Activated effector memory CD4-positive, alpha-beta T cell treated with anti-CD3 and anti-CD28 coated beads, Interleukin-2, amount 50 U/mL, for 16 hours (primary cell): ENCODE measurements around the gene B9D2.
"Not testable (repeated sequence)": the region's sequence is repeated elsewhere in the genome, so short reads cannot be mapped to it uniquely, and the experiment has no call there.

ENCODE experiments used
- DNase-seq: peaks from one replicate; pipeline ENCODE4 v3.0.0-alpha.2; 2020

Gene B9D2, protein sequence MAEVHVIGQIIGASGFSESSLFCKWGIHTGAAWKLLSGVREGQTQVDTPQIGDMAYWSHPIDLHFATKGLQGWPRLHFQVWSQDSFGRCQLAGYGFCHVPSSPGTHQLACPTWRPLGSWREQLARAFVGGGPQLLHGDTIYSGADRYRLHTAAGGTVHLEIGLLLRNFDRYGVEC

GRCh38 chr19:41363753-41364523 is at the start of gene B9D2:
Gene B9D2, minus strand, starts transcription at chr19:41364149. Its CDS starts 630 bp downstream, at chr19:41363519.
- DNase-seq, result peak; percentile 99

DNA sequence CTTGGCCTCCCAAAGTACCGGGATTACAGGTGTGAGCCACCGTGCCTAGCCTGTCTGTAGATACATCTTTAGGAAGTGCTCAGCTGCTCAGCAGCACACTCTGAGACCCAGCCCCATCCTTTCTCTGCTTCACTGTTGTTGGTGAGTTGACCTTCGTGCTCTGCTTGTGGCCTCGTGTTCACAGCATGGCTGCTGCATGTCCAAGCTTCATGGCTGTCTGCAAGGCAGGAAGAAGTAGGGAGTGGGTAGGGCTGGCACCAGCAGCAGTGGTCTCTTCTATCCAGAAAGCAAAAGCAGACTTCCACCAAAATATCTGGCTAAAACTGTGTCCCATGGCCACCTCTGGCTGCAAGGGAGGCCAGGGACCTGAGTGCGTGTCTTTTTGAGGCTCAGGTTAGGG is 49.0 kb upstream of the B9D2 start:
- DNase-seq, result no peak

GRCh38 chr19:41411968-41412265 is 48.0 kb upstream of the B9D2 start:
- no peak for DNase-seq

DNA sequence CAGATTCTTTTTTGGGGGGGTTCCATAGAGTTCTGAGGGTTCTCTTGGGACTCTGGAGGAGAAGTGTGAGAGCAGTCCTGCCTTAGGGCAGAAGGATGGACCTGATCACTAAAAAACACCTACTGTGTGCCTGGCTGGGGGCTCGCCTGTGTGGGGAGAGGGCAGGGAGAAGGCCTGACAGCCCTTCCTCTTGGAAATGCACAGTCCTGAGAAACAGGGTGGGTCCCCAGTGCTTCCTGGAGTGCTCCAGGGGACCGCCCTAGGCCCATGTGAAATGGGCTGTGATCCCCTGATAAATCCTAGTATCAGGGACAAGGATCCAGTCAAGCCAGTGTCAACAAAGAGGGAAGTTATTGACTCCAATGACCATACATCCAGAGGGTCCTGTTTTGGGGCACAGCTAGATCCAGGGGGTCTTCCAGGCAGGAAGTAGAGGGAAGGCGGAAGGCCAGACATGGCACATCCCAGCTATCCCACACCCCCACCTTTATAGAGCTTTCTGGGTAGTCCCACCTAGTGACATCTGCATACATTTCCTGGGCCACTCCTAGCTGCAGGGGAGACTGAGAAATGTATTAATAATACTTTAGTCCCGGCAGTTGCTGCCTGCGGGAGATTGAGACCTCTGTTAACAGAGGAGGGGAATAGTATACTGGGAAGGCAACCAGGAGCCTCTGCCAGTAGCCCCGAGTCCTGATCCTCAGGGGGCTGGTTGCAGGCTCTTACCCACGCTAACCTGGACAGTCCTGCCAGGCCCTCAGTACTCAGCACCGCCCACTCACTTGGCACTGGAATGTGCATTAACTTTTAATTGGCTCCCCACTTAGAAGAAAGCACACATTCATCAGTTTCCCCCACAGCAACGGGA is 47.4 kb upstream of the B9D2 start:
- no peak for DNase-seq

- DNase-seq, result no peak
Observed at GRCh38 chr19:41410336-41411054, 46.5 kb upstream of the B9D2 start.

DNA sequence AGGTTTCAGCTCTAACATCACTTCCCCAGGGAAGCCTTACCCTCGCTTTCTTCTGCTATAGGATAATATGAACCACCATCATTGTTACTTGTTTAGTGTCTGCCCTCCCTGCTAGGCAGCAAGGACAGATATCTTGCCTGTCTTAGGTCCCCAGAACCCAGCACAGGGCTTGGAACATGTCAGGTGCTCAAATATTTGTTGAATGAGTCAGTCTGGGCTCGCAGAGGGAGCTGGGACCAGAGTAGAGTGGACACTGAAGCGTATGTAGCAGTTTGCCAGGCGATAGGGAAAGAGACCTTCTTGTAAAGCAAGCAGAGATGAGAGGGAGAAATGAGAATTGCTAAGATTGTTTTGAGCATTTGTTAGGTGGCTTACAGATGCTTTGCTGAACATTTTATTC is 45.3 kb upstream of the B9D2 start:
- DNase-seq, result no peak

- DNase-seq, result not testable (repeated sequence)
Observed at GRCh38 chr19:41408846-41409245, 44.9 kb upstream of the B9D2 start.

DNA sequence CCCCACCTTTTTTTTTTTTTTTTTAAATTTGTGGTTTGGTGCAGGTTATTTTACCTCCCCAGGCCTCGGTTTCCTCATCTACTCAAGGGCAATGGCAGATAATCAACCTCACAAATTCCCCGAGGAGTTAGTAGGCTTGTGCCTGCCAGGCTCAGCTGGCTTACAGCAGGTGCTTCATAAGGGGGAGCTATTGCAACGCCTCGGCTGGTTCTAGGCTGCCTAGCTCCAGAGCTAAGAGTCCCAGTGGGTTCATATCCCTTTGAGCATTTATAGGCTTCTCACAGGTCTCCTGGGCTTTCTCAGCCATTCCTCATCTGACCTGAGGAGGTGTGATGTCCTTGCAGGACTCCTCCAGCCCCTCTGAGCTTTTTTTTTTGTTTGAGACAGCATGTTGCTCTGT is 44.3 kb upstream of the B9D2 start:
- DNase-seq, result no peak

DNA sequence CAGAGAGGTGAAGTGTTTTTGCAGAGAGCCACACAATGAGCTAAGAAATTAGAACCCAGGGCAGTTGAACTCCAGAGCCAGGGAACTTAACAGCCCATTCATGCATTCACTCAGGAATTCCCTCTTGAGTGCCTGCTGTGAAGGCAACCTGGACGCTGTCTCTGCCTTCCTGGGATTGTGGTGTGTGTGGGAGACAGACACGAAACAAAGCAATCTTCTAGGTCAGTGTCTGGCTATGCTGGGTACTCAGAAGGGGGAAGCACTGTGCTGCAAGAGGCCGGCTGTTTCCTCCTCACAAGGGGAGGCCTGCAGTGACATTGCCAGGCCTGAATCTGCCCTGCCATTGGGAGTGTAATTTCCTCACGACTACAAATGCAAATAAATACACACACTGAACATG is 43.3 kb upstream of the B9D2 start:
- DNase-seq, result no peak

- DNase-seq, result no peak
Observed at GRCh38 chr19:41405776-41406175, 41.8 kb upstream of the B9D2 start.

GRCh38 chr19:41403181-41403970 is 39.4 kb upstream of the B9D2 start:
- no peak for DNase-seq

- no peak for DNase-seq
Observed at GRCh38 chr19:41402010-41402409, 38.1 kb upstream of the B9D2 start.

- DNase-seq, result no peak
Observed at GRCh38 chr19:41401483-41401882, 37.5 kb upstream of the B9D2 start.

DNA sequence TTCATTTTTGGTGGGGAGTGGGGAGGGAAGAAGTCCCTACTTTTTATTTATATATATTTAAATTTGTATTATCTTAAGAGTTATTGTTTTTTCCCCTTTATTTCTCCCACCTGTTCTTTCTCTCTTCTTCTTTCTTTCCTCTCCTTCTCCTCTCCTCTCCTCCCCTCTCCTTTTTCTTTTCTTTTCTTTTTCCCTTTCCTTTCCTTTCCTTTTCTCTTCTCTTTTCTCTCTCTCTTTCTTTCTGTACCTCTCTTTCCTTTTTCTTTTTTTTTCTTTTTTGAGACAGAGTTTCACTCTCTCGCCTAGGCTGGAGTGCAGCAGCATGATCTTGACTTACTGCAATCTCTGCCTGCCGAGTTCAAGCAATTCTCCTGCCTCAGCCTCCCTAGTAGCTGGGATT is 35.6 kb upstream of the B9D2 start:
- no peak for DNase-seq

- DNase-seq, result no peak
Observed at GRCh38 chr19:41399091-41399490, 35.1 kb upstream of the B9D2 start.

DNA sequence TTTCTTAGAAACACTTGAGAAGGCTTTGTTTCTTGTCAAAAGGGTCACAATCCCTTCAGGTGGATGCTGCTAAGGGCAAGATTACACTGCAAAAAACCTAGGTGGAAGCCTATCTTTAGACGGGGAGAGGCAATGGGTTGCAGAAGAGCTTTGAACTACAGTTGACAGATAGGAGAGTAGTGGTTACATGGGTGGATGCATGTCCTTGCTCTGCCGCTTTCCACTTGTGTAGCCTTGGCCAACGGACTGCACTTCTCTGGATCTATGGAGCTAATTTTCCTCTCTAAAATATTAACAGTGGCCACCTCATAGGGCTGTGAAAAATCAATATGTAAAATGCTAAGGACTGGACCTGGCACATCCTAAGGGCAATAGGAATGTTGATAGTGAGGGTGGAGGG is 34.6 kb upstream of the B9D2 start:
- DNase-seq, result no peak

- DNase-seq, result no peak
Observed at GRCh38 chr19:41398050-41398418, 34.1 kb upstream of the B9D2 start.

- DNase-seq, result peak; percentile 100
Observed at GRCh38 chr19:41397086-41398049, 33.4 kb upstream of the B9D2 start, which contains the start of the genes BCKDHA and EXOSC5. Gene BCKDHA, plus strand, starts transcription at chr19:41397818. Its CDS starts 10 bp downstream, at chr19:41397828. Gene EXOSC5, minus strand, starts transcription at chr19:41397359. Its CDS starts 31 bp downstream, at chr19:41397328.

- DNase-seq, result no peak
Observed at GRCh38 chr19:41395355-41395754, 31.4 kb upstream of the B9D2 start.

- DNase-seq, result no peak
Observed at GRCh38 chr19:41392775-41393174, 28.8 kb upstream of the B9D2 start.

- DNase-seq, result no peak
Observed at GRCh38 chr19:41391618-41392017, 27.7 kb upstream of the B9D2 start.
